Measurements from ENCODE around the gene SNX13. TPM values are rescaled to one million over a fixed set of nuclear protein-coding genes. Genes with fewer than 3 reads are reported as not detected.

SNX13 gene
- total RNA-seq, 4 donors from 2014 or later = 74.9 to 154 (median 107) TPM

DNA sequence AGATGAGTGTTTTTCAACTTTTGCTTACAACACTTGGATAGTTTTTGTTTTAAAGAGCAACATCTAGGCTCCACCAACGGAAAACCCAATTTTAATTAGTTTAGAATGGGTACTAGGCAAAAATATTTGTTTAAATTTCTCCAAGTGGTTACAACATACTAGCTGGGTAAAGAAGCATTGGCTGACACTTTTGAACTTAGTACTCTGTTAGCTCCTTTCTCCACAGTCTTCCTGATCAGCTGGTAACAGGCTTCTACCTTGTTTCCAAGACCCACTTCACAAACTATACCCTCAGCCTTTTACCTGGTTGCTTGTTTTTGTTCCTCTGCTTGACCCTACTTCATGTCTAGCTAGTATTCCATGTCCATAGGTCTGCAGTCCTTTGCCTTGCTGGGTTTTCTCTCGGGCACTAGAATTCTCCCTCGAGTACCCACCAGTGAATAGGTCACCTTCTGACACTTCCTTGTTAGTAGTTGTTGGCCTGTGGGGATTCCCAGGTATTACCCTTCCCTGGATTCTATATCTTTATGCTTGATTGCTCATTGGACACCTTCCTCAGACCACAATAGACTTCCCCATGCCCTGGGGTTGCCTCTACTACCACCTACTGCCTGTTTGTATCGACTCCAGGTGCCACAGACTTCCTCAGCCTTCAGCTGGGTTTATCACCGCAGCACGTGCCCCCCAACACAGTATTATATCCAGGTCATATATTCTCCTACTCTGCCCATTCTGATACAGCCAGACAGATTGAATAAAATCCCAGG is 45.4 kb upstream of the SNX13 start:
- in situ Hi-C loops (cut with MboI; ENCODE audit: low sequenced_read_pairs in 4 of 4) (no loop called here), intact Hi-C loops (cut with DNase I; ENCODE audit: low total_unique reads) (no loop called here)
- TF ChIP-seq, protein P1, sequence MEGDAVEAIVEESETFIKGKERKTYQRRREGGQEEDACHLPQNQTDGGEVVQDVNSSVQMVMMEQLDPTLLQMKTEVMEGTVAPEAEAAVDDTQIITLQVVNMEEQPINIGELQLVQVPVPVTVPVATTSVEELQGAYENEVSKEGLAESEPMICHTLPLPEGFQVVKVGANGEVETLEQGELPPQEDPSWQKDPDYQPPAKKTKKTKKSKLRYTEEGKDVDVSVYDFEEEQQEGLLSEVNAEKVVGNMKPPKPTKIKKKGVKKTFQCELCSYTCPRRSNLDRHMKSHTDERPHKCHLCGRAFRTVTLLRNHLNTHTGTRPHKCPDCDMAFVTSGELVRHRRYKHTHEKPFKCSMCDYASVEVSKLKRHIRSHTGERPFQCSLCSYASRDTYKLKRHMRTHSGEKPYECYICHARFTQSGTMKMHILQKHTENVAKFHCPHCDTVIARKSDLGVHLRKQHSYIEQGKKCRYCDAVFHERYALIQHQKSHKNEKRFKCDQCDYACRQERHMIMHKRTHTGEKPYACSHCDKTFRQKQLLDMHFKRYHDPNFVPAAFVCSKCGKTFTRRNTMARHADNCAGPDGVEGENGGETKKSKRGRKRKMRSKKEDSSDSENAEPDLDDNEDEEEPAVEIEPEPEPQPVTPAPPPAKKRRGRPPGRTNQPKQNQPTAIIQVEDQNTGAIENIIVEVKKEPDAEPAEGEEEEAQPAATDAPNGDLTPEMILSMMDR (IDR thresholded peaks at IDR 0.05 in 4 of 5, conservative IDR thresholded peaks at IDR 0.05 in 1 of 5) = no peak
- no peak for TF ChIP-seq POLR2A (IDR thresholded peaks at IDR 0.05)
- no peaks in the 10 kb centered on the region for H3K4me1 ChIP-seq
- H3K9me3 ChIP-seq = no peaks in the 10 kb centered on the region
- no peak overlapping the region for H3K27ac ChIP-seq
- H3K4me3 ChIP-seq = no peak overlapping the region
- DNase-seq (no peak), ATAC-seq (no peak)
- no peaks in the 10 kb centered on the region for H3K36me3 ChIP-seq
- H3K27me3 ChIP-seq = no peaks in the 10 kb centered on the region

DNA sequence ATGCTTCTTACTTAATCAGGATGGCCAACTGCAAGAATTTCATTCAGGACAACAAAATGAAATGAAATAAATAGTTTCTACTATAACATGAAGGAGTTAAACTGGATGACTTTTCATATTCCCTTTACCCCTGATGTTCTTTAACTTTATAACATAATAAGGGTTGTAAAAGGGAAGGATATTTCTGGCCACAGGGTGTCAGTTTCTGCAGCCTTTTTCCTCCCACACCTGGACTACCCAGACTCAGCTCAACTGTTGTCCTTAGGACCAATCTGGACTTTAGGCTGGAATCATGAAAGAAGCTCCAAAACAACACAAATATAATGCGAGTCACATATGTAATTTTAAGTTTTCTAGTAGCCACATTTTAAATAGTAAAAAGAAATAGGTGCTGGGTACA is 44.0 kb upstream of the SNX13 start:
- H3K4me3 ChIP-seq = no peak overlapping the region
- no peak for DNase-seq
- ATAC-seq = no peak
- H3K27me3 ChIP-seq = no peaks in the 10 kb centered on the region
- intact Hi-C loops (cut with DNase I; ENCODE audit: low total_unique reads) (no loop called here), in situ Hi-C loops (cut with MboI; ENCODE audit: low sequenced_read_pairs in 4 of 4) (no loop called here)
- H3K27ac ChIP-seq = no peak overlapping the region
- no peaks in the 10 kb centered on the region for H3K36me3 ChIP-seq
- H3K9me3 ChIP-seq = no peaks in the 10 kb centered on the region
- TF ChIP-seq POLR2A (IDR thresholded peaks at IDR 0.05) = no peak
- TF ChIP-seq, protein P1 (IDR thresholded peaks at IDR 0.05 in 4 of 5, conservative IDR thresholded peaks at IDR 0.05 in 1 of 5) = no peak
- H3K4me1 ChIP-seq = no peaks in the 10 kb centered on the region

DNA sequence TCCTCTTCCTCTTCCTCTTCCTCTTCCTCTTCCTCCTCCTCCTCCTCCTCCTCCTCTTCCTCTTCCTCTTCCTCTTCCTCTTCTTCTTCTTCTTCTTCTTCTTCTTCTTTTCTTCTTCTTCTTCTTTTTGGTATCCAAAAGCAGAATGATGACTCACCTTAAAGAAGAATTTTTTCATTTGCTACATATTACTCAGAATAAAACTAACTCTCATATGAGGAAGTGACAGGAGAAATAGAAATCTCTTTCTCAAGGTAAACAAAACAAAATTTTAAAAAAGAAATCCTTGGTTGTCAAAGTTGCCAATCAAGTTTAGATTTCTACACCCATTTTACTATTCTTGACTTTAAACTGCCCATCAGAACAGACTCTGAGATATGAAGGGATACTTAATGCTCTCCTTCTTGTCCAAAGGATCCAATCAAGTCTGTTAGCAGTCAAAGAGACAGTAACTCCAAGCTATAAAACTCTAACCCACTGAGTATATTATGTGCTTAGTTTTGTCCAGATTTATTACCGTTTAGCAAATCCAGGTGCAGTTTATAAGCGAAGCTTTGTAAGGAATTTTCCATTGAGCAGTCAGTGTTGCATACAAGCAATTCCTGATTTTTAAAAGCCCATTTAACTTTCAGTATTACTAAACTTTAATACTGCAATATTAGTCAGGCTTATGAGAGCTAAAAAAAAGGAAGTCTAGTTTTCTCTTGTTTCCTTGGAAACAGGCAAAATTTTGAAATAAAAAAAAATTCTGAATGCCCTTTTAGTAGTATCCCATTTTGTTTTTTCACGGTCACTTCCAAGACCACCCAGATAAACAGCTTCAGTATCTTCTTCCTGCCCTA is 43.1 kb upstream of the SNX13 start:
- in situ Hi-C loops (cut with MboI; ENCODE audit: low sequenced_read_pairs in 4 of 4) = no loop called here
- no peak overlapping the region for H3K4me3 ChIP-seq
- no peak for ATAC-seq
- no peaks in the 10 kb centered on the region for H3K4me1 ChIP-seq
- no peak overlapping the region for H3K27ac ChIP-seq
- intact Hi-C loops (cut with DNase I; ENCODE audit: low total_unique reads) = no loop called here
- H3K36me3 ChIP-seq = no peaks in the 10 kb centered on the region
- H3K27me3 ChIP-seq = no peaks in the 10 kb centered on the region
- no peak for TF ChIP-seq POLR2A (IDR thresholded peaks at IDR 0.05)
- TF ChIP-seq, protein P1 (IDR thresholded peaks at IDR 0.05 in 4 of 5, conservative IDR thresholded peaks at IDR 0.05 in 1 of 5) = no peak
- H3K9me3 ChIP-seq = no peaks in the 10 kb centered on the region
- no peak for DNase-seq

DNA sequence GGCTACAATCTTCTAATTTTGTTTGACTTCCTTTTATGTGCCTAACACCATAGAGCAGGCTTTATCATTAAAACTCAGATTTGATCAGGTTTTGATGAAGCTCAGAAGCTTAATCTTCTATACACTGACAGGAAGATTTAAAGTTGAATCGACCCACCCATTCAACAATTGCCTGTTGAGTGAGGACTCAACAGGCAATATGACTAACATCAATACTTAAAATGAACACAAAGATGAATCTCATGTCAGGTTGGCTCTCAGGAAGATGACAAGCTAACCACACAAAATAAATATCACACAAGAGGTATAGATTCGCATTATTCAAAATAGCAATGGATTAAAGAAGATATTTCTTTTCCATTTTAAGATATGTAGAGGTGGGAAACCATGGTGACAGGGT is 36.7 kb upstream of the SNX13 start:
- Histone ChIP-seq H3K9me3 (no peaks in the 10 kb centered on the region), H3K27me3 (no peaks in the 10 kb centered on the region), H3K4me1 (no peaks in the 10 kb centered on the region), H3K27ac (no peak overlapping the region), H3K36me3 (no peaks in the 10 kb centered on the region), H3K4me3 (no peak overlapping the region)
- intact Hi-C loops (cut with DNase I; ENCODE audit: low total_unique reads) = no loop called here
- in situ Hi-C loops (cut with MboI; ENCODE audit: low sequenced_read_pairs in 4 of 4) = no loop called here
- DNase-seq = no peak
- no peak for TF ChIP-seq POLR2A (IDR thresholded peaks at IDR 0.05)
- TF ChIP-seq, protein P1 (IDR thresholded peaks at IDR 0.05 in 4 of 5, conservative IDR thresholded peaks at IDR 0.05 in 1 of 5) = no peak
- no peak for ATAC-seq
